GM12878 (cell line): ENCODE measurements around the gene DCAF7. TPM values are rescaled to one million over a fixed set of nuclear protein-coding genes. Genes with fewer than 3 reads are reported as not detected.

ENCODE experiments used
- ATAC-seq: fragments of 200-7000 bp; cut with Tn5 transposase; 3 replicates; pipeline ENCODE4 v1.9.1; 2020; ENCODE audit warnings: mild to moderate bottlenecking, moderate library complexity
- BruUV-seq: library from RNA; stranded (reverse); fragments of 400-500 nt; replicated peaks from 2 replicates; lab custom pipeline; 2021; lab: Mats Ljungman, UMichigan
- CTCF ChIA-PET: fragments of 300-600 bp; sonication (Branson Sonifier 250); formaldehyde crosslinking; extraction: SDS; loops from one replicate; lab custom pipeline; 2021; ENCODE audit warnings: inconsistent platforms; lab: Yijun Ruan, JAX
- POLR2A ChIA-PET: fragments of 350-600 bp; formaldehyde crosslinking; extraction: SDS; loops from one replicate; lab custom pipeline; 2021; ENCODE audit warnings: inconsistent platforms; lab: Charles Lee
- RAD21 ChIA-PET: fragments of 300-600 bp; sonication (Branson Sonifier 250); formaldehyde crosslinking; loops from one replicate; lab custom pipeline; 2023; ENCODE audit warnings: antibody characterized with exemption; ENCODE audit not compliant: unreplicated experiment; lab: Charles Lee
- SMC1A ChIA-PET: fragments of 300-600 bp; sonication (Branson Sonifier 250); formaldehyde crosslinking; loops from one replicate; lab custom pipeline; 2023; ENCODE audit not compliant: unreplicated experiment, uncharacterized antibody; lab: Charles Lee
- DNase-seq: peaks from one replicate; pipeline ENCODE4 v3.0.0-alpha.2; 2011; ENCODE audit warnings: low read depth, low spot score
- FAIRE-seq: peaks from 3 replicates; lab custom pipeline; 2011; peaks lifted over from hg19 to GRCh38; lab: Jason Lieb, UNC
- H2AFZ ChIP-seq: 2 replicates; pipeline ENCODE4 v1.6.0; 2011; ENCODE audit warnings: low read depth, low read length, control low read depth; ENCODE audit not compliant: control insufficient read depth
- H3K27ac ChIP-seq: 2 replicates; pipeline ENCODE4 v1.5.1; 2011; ENCODE audit warnings: control low read depth; ENCODE audit not compliant: control insufficient read depth, insufficient read depth
- H3K27me3 ChIP-seq, 2 experiments: replicated peaks in 1 of 2; 2 replicates each; pipeline versions ENCODE4 v1.6.0 to v1.6.1; 2011; ENCODE audit warnings: low read length in 1 of 2; ENCODE audit not compliant: control insufficient read depth in 2 of 2, insufficient read depth in 2 of 2
- H3K36me3 ChIP-seq, 2 experiments: 2 replicates each; pipeline ENCODE4 v1.5.1; 2011; ENCODE audit warnings: low read length in 1 of 2; ENCODE audit not compliant: control insufficient read depth in 2 of 2, insufficient read depth in 2 of 2
- H3K4me1 ChIP-seq: 2 replicates; pipeline ENCODE4 v1.6.1; 2011; ENCODE audit warnings: mild to moderate bottlenecking, low read length, moderate library complexity, mixed read lengths; ENCODE audit not compliant: control insufficient read depth, insufficient read depth
- H3K4me2 ChIP-seq: 2 replicates; pipeline ENCODE4 v1.6.0; 2011; ENCODE audit warnings: control low read depth; ENCODE audit not compliant: control insufficient read depth, insufficient read depth
- H3K4me3 ChIP-seq: fragments of 200-600 bp; sonication (generic); 2 replicates; pipeline ENCODE4 v1.5.1; 2016
- H3K79me2 ChIP-seq: 2 replicates; pipeline ENCODE4 v1.6.0; 2011; ENCODE audit warnings: low read length; ENCODE audit not compliant: control insufficient read depth, insufficient read depth
- H3K9ac ChIP-seq: 2 replicates; pipeline ENCODE4 v1.8.0; 2011; ENCODE audit warnings: low read length, control low read depth, mixed read lengths; ENCODE audit not compliant: control insufficient read depth, insufficient read depth
- H3K9me3 ChIP-seq: replicated peaks from 3 replicates; pipeline ENCODE4 v1.5.1; 2011; ENCODE audit warnings: mild to moderate bottlenecking, low read length; ENCODE audit not compliant: control insufficient read depth, insufficient read depth
- H4K20me1 ChIP-seq: 2 replicates; pipeline ENCODE4 v1.6.0; 2011; ENCODE audit not compliant: control insufficient read depth, insufficient read depth
- BCL3 ChIP-seq: IDR thresholded peaks from 2 replicates; pipeline ENCODE4 v1.6.1; 2011; ENCODE audit warnings: borderline replicate concordance, low read depth, mild to moderate bottlenecking, moderate library complexity, low read length; ENCODE audit not compliant: insufficient read depth, poor library complexity, severe bottlenecking
- CBX5 ChIP-seq: sonication (generic); IDR thresholded peaks from 2 replicates; pipeline ENCODE4 v1.6.1; 2016; ENCODE audit warnings: low read depth, moderate library complexity, mild to moderate bottlenecking, inconsistent platforms
- HCFC1 ChIP-seq: fragments of 150-350 bp; IDR thresholded peaks from 2 replicates; pipeline ENCODE4 v1.6.1; 2014; ENCODE audit warnings: low read length
- POLR2AphosphoS5 ChIP-seq: IDR thresholded peaks from 2 replicates; pipeline ENCODE4 v1.6.1; 2011; ENCODE audit warnings: mild to moderate bottlenecking, low read length, inconsistent platforms
- RBBP5 ChIP-seq: fragments of 200-600 bp; sonication (generic); conservative IDR thresholded peaks from 2 replicates; pipeline ENCODE4 v1.6.1; 2016
- RELA ChIP-seq: fragments of 450-650 bp; IDR thresholded peaks from 2 replicates; pipeline ENCODE4 v1.8.0; 2014; ENCODE audit warnings: borderline replicate concordance; ENCODE audit not compliant: partially characterized antibody
- ZNF687 ChIP-seq: fragments of 450-650 bp; IDR thresholded peaks from 2 replicates; pipeline ENCODE4 v1.6.1; 2017; ENCODE audit warnings: mild to moderate bottlenecking, moderate library complexity
- WGBS: methylation state at CpG from one replicate; pipeline ENCODE4 v1.1.6; 2016; ENCODE audit warnings: low lambda C conversion rate; ENCODE audit not compliant: insufficient replicate concordance, insufficient coverage; ENCODE audit errors: missing lambda C conversion rate; 5-methylcytosine and 5-hydroxymethylcytosine counted together
- in situ Hi-C: fragments of 300-500 bp; cut with MboI; formaldehyde crosslinking; loops from 9 replicates; pipeline ENCODE4 v1.14.3; 2018; ENCODE audit warnings: mixed read lengths
- intact Hi-C: fragments of 100-400 bp; cut with micrococcal nuclease; formaldehyde crosslinking; loops from one replicate; pipeline ENCODE4 v1.14.2; 2022; ENCODE audit not compliant: unreplicated experiment
- polyA plus RNA-seq, 11 experiments: library from polyadenylated mRNA; depleted of rRNA in 4 of 11; unstranded in 6 of 11; stranded (reverse) in 5 of 11; fragments of >200 nt; fragmentation: Nextera tagmentation in 4 of 11; fragmentation: Illumina TruSeq in 1 of 11; extraction: Ambion mirVana in 4 of 11; extraction: Trizol in 1 of 11; gene quantifications; 1 replicate in 1 of 11; 2 replicates in 10 of 11; pipeline versions ENCODE4 v1.2.1 to v1.2.3, GENCODE V29; 2011 to 2016; ENCODE audit warnings: inconsistent platforms in 2 of 11, missing spikeins in 2 of 11, low read depth in 1 of 11
- total RNA-seq, 4 experiments: library from RNA; depleted of rRNA in 3 of 4; stranded (reverse); fragments of >200 nt in 3 of 4; fragmentation: Illumina TruSeq in 1 of 4; extraction: Trizol in 1 of 4; gene quantifications; 2 replicates each; pipeline versions ENCODE4 v1.2.1 to v1.2.3, GENCODE V29; 2013 to 2021
- TF ChIP-seq, protein P1 (sequence below): IDR thresholded peaks from 2 replicates; pipeline ENCODE4 v1.6.1; 2012; ENCODE audit warnings: improper control_type of control experiment, low read depth, low read length; ENCODE audit not compliant: insufficient replicate concordance

The DCAF7 gene
- total and polyA plus RNA-seq, 10 of the 15 experiments (the other 5 are each of a cell fraction or from before 2014, with no cell fraction given), result 27.0 to 103 (median 54.5) TPM

DNA sequence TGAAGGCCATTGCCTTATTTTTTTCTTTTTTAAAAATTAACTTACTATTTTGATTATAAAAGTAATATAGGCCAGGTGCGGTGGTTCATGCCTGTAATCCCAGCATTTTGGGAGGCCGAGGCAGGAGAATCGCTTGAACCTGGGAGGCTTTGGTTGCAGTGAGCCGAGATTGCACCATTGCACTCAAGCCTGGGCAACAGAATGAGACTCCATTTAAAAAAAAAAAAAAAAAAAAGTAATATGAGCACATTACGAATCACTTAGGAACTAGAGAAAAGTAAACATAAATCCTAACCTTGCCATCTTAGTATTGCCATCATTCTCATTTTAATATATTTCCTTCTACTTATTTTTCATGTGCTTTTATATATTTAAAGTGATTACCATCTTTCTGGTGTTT lies 37.5 kb downstream of the DCAF7 start (continued):
- TF ChIP-seq, protein P1, sequence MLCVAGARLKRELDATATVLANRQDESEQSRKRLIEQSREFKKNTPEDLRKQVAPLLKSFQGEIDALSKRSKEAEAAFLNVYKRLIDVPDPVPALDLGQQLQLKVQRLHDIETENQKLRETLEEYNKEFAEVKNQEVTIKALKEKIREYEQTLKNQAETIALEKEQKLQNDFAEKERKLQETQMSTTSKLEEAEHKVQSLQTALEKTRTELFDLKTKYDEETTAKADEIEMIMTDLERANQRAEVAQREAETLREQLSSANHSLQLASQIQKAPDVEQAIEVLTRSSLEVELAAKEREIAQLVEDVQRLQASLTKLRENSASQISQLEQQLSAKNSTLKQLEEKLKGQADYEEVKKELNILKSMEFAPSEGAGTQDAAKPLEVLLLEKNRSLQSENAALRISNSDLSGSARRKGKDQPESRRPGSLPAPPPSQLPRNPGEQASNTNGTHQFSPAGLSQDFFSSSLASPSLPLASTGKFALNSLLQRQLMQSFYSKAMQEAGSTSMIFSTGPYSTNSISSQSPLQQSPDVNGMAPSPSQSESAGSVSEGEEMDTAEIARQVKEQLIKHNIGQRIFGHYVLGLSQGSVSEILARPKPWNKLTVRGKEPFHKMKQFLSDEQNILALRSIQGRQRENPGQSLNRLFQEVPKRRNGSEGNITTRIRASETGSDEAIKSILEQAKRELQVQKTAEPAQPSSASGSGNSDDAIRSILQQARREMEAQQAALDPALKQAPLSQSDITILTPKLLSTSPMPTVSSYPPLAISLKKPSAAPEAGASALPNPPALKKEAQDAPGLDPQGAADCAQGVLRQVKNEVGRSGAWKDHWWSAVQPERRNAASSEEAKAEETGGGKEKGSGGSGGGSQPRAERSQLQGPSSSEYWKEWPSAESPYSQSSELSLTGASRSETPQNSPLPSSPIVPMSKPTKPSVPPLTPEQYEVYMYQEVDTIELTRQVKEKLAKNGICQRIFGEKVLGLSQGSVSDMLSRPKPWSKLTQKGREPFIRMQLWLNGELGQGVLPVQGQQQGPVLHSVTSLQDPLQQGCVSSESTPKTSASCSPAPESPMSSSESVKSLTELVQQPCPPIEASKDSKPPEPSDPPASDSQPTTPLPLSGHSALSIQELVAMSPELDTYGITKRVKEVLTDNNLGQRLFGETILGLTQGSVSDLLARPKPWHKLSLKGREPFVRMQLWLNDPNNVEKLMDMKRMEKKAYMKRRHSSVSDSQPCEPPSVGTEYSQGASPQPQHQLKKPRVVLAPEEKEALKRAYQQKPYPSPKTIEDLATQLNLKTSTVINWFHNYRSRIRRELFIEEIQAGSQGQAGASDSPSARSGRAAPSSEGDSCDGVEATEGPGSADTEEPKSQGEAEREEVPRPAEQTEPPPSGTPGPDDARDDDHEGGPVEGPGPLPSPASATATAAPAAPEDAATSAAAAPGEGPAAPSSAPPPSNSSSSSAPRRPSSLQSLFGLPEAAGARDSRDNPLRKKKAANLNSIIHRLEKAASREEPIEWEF, result no peak
- no peak for TF ChIP-seq RBBP5
- TF ChIP-seq HCFC1, result no peak
- no peak for TF ChIP-seq BCL3
- TF ChIP-seq POLR2AphosphoS5, result no peak

DNA sequence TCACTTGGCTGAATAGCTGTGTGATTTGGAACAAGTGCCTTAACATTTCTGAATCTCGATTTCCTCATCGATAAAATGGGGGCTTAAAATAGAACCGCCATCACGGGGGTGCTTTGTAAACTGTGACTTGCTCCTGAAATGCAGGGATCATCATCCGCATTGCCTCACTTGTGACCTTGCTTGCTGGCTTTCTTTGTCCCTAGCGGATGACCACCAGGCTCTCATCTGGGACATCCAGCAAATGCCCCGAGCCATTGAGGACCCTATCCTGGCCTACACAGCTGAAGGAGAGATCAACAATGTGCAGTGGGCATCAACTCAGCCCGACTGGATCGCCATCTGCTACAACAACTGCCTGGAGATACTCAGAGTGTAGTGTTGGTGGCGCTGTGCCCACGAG lies 38.5 kb downstream of the DCAF7 start:
- Histone ChIP-seq H2AFZ (no peak overlapping the region), H3K27ac (no peak overlapping the region), H3K27me3 (no peaks in the 10 kb centered on the region), H3K4me2 (no peak overlapping the region), H3K4me3 (no peak overlapping the region), H3K9ac (no peak overlapping the region), H3K36me3 (peaks cover 27 to 46% of the 10 kb centered on the region in 2 experiments), H4K20me1 (no peaks in the 10 kb centered on the region), H3K9me3 (no peaks in the 10 kb centered on the region), H3K79me2 (no peaks in the 10 kb centered on the region), H3K4me1 (no peaks in the 10 kb centered on the region; the same call in 1 of the 2 replicates)
- CTCF ChIA-PET, result no interaction called here
- RAD21 ChIA-PET, result no interaction called here
- no peak for FAIRE-seq
- ATAC-seq, result no peak
- in situ Hi-C loops (no loop called here), intact Hi-C loops (no loop called here)
- SMC1A ChIA-PET, result no interaction called here
- no peak for DNase-seq
- POLR2A ChIA-PET, result no interaction called here
- 94% methylated on average over 11 of the region's 11 CpGs for WGBS
- no TSS peak for BruUV-seq
- TF ChIP-seq RELA (no peak), ZNF687 (no peak), CBX5 (no peak)
